Eye (tissue), 1 donor: ENCODE results near the gene TMIGD1.
"Not testable (repeated sequence)": the region's sequence is repeated elsewhere in the genome, so short reads cannot be mapped to it uniquely, and the experiment has no call there.

Experiments used
- DNase-seq: peaks from one replicate; pipeline ENCODE4 v3.0.0-alpha.2; 2015

Gene TMIGD1

GRCh38 chr17:30358055-30358760 is 24.4 kb upstream of the TMIGD1 start:
- DNase-seq = no peak

DNA sequence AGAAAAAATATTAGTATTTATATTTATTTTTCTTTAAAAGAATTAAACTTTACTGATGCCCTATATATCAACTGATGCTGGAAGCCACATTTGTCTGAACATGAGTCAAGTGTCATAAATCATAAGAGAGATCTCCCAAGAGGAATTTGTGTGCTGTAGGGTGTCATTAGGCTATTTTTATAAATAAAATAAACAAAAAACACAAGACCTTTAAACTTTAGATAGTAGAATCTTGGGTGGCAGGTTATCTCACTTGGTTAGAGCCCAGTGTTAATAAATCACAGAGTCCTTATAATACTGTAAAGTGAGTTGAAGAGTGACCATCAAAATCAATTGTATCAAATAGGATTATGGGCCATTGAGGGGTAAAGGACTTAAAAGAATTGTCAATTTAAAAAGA is 23.6 kb upstream of the TMIGD1 start:
- no peak for DNase-seq

- DNase-seq = no peak
Observed at GRCh38 chr17:30354701-30355100, 20.8 kb upstream of the TMIGD1 start.

DNA sequence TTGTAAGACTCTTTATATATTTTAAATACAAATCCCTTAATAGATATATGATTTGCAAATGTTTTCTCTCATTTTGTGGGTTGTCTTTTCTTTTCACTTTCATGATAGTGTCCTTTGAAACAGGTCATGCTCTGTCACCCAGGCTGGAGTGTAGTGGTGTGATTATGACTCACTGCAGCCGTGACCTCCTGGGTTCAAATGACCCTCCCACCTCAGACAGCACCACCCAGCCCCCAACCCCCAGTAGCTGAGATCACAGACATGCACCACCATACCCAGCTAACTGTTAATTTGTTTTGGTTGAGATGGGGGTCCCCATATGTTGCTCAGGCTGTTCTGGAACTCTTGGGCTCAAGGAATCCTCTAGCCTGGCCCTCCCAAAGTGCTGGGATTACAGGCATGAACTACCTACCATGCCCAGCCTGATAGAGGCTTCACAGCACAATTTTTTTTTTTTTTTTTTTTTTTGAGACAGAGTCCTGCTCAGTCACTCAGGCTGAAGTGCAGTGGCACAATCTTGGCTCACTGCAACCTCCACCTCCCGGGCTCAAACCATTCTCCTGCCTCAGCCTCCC is 18.5 kb upstream of the TMIGD1 start:
- DNase-seq = no peak

DNA sequence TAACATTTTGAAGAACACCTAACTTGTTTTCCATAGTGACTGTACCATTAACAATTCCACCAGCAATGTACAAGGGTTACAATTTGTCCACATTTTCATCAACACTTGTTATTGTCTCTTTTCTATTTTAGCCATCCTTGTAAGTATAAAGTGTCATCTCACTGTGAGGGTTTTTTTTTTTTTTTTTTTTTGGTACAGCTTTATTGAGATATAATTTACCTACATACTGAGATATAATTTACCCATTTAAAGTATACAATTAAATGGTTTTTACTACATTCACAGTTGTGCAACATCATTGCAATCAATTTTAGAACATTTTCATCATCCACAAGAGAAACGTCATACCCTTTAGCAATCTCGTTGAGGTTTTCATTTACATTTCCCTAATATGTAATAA is 17.9 kb upstream of the TMIGD1 start:
- DNase-seq = no peak

DNA sequence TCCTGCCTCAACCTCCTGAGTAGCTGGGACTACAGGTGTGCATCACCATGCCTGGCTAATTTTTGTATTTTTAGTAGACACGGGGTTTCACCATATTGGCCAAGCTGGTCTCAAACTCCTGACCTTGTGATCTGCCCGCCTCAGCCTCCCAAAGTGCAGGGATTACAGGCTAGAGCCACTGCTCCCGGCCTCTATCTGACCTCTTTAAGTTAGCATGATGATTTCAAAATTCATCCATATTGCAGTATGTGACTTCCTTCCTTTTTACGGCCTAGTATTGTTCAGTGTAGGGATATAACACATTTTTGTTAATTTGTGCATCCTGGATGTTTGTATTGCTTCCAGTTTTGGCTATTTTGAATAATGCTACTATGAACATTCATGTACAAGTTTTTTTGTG is 17.4 kb upstream of the TMIGD1 start:
- not testable (repeated sequence) for DNase-seq

DNA sequence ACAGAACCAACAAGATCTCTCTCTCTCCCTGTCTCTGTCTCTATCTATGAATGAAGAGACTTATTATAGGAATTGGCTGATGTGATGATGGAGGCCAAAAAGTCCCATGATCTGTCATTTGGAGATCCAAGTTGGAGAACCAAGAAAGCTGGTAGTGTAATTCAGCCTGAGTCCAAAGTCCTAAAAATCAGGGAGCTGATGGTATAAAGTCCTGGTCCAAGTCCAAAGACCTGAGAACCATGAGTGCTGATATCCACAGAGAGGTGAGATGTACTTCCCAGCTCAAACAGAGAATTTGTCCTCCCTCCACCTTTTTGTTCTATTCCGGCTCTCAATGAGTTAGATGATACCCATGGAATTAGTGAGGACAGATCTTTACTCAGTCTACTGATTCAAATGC is 15.4 kb upstream of the TMIGD1 start:
- no peak for DNase-seq

- no peak for DNase-seq
Observed at GRCh38 chr17:30347488-30347887, 13.6 kb upstream of the TMIGD1 start.

- DNase-seq = no peak
Observed at GRCh38 chr17:30346221-30346795, 12.5 kb upstream of the TMIGD1 start.

GRCh38 chr17:30345527-30346075 is 11.7 kb upstream of the TMIGD1 start:
- DNase-seq = no peak

GRCh38 chr17:30345089-30345433 is 11.2 kb upstream of the TMIGD1 start:
- no peak for DNase-seq

DNA sequence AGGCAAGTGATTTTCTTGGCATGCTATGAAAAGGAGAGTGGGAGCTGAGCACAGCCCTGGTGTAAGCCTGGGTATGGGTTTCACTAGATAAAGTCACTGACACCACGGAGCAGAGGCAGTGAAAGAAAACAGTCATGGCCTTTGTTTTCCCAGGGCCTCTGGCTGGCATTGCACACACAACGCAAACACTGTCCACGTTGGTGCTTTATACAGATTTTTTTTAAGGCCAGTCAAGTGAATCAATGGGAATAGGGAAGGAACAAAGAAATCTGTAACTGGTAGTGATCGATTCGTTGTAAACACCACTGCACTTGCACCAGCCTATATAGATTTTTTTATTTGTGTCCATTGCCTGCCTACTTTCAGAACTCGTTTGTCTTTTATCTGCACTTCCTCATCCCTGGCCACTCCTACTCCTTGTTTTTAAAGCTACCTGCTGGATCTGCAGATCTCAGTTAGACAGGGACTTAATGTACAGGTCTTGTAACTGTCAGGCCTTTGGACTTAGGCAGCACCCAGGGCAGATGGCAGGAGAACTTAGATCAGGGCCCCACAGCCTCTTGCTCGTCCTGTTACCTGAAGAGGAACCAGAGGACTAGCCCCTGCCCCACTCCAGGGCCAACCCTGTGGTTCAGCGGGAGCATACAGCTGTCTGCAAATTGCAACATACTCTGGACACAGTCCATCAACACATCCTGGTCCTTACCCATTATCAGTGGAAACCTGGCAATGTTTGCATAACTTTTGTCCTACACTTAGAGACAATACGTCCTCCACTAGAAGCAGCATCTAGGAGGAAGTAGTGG is 10.6 kb upstream of the TMIGD1 start:
- DNase-seq = peak; percentile 18

DNA sequence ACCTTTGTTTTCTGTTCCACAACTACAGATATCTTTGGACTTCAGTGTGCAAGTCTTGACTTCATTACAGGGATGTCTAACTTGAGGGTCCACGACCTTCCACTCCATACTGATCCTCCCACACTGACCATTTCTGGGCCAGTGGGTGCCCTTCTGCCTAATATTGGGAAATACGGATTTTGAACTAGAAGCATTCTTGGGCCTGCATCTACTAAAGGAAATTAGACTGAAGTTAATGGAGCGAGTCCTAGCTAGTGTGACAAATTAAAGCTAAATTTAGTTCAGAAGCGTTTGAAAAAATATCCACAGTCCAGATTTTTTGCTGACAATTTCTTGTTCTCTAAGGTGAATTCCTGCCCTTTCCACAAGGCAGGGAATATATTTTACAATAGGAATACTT is 9.9 kb upstream of the TMIGD1 start:
- no peak for DNase-seq

DNA sequence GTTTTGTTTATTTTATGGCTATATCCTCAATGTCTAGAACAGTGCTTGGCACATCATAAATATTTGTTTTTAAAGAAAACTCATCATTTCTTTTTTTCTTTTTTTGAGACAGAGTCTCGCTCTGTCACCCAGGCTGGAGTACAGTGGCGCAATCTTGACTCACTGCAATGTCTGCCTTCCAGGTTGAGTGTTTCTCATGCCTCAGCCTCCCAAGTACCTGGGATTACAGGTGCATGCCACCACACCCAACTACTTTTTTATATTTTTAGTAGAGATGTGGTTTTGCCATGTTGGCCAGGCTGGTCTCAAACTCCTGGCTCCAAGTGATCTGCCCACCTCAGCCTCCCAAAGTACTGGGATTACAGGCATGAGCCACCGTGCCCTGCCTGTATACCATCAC is 9.4 kb upstream of the TMIGD1 start:
- not testable (repeated sequence) for DNase-seq

GRCh38 chr17:30341703-30342249 is 7.9 kb upstream of the TMIGD1 start:
- no peak for DNase-seq

GRCh38 chr17:30340801-30341356 is 7.0 kb upstream of the TMIGD1 start:
- no peak for DNase-seq

DNA sequence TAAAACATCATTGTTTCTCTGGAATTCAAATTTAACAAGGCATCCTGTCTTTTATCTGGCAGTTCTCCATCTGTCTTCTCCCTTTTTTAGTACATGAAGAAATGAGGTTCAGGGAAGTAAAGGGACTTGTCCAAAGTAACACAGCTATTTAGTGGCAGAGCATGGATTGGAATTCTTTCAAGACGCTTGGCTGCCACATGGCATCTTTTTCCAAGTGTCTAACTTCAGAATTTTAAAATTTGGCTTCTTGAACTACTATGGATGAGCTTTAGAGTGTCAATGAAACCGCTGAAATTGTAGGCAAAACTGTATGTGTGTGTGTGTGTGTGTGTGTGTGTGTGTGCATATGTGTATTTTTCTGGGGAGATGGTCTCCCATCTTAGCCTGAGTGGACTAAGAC is 5.2 kb upstream of the TMIGD1 start:
- no peak for DNase-seq

DNA sequence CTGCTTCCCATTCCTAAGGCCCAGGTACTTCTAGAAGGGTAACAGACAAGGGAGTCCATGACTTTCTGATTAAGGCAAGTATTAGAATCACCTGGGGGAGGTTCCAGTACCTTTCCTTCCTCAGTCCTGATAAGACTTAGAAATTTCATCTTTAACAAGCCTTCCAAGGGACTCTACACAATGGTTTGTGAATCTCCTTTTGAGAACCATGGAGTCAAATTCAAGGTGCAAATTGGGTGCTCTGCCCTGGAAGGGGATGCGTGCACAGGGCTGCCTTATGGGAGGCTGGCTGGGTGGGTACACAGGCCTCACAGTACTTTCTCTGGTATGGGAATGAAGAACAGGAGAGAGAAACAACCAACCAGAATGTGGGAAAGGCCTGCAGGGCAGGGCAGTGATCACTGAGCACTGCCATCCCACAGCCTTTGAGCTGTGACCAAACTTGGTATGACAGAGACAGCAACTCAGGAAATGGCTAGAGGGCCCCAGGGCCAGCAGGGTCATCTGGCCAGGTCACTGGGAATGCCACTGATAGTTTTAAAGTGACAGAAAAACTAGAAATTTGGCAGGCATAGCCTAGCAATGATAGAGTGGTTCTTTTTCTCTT is 3.6 kb upstream of the TMIGD1 start:
- DNase-seq = no peak

GRCh38 chr17:30336369-30337171 is 2.7 kb upstream of the TMIGD1 start:
- peak; percentile 27 for DNase-seq

- DNase-seq = no peak
Observed at GRCh38 chr17:30334421-30334820, 564 bp upstream of the TMIGD1 start.

DNA sequence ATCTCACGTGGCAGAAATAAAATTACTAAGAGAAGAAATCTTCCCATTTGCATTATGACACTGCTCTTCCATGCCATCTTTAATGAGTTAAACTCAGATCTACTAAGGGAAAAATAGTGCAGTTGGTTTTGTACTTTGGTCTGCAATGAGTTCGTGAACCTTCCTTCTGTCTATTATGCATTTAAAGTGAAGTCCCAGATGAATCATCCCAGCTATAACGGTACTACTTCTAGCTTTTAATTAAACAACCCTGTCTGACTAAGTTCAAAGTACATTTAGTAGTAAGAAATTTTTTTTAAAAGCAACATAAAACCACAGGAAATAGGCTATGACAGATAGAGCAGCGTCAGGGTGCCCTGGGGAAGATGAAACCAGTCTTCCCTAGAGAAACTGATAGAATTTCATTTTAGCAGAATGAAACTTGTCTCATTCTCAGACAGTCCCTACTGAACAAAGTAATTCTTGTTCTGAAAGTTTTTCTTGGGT is 1.8 kb downstream of the TMIGD1 start:
- DNase-seq = no peak
